ENCODE results near the gene CCNG2. TPM values are rescaled to one million over a fixed set of nuclear protein-coding genes. Genes with fewer than 3 reads are reported as not detected.
A peak's percentile ranks its signal among the peaks of the same experiment; 100 is the strongest.

CCNG2 gene
- total and polyA plus RNA-seq, 9 donors = 62.6 to 141 (median 112) TPM

DNA sequence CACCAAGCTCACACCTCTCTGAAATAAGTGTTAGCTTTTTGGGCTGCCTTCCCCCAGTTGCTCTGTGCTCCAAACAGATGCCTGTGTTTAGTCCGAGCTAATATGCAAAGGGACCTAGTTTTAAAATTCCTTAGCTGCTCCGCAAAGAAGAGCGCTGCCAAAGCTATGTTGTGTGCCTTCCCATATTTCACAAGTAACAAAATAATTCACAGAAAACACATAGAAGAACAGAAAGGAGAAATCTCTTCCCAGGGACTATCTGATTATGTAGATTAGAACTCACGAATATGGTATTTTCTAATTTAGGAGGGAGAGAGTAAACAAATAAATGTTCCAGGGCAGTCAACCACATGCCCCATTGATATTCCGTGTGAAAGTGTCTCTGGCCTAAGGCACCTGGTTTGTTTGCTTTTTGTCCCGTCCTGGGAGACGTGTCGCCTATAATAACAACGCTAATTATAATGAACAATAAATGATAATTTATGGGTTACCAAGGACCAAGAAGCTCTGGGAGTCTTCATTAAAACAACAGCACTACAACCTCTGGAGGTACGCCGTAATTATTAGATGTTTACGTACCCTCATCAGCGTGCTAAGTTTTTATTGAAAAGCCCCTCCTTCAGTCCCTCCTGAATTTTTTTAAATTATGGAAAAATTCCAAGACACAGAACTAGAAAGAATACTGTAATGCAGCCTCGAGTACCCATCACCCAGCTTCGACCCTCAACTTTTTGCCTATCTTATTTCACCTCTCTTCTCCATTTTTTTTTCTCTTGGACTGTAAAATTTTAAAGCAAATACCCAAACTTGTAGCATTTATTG is 1.2 kb upstream of the CCNG2 start:
- Histone ChIP-seq H3K27me3 (ENCODE audit: control insufficient read depth, insufficient read depth, low read length) (no peaks in the 10 kb centered on the region), H3K4me3 (ENCODE audit: low read length) (peak overlapping the region; percentile 76), H3K36me3 (ENCODE audit: control insufficient read depth, insufficient read depth, low read length) (peaks cover 2% of the 10 kb centered on the region), H3K4me1 (ENCODE audit: control insufficient read depth, insufficient read depth, low read length) (peaks cover 16% of the 10 kb centered on the region), H3K27ac (ENCODE audit: low read length) (peak overlapping the region; percentile 99), H3K9me3 (replicated peaks; ENCODE audit: control insufficient read depth, low read depth, low read length) (no peaks in the 10 kb centered on the region)
- WGBS (ENCODE audit: insufficient coverage) = 20% methylated on average over 1 of the region's 15 CpGs
- DNase-seq = peak; percentile 52

- DNase-seq = peak; percentile 100
Observed at GRCh38 chr4:77156533-77156911, 485 bp upstream of the CCNG2 start.

DNA sequence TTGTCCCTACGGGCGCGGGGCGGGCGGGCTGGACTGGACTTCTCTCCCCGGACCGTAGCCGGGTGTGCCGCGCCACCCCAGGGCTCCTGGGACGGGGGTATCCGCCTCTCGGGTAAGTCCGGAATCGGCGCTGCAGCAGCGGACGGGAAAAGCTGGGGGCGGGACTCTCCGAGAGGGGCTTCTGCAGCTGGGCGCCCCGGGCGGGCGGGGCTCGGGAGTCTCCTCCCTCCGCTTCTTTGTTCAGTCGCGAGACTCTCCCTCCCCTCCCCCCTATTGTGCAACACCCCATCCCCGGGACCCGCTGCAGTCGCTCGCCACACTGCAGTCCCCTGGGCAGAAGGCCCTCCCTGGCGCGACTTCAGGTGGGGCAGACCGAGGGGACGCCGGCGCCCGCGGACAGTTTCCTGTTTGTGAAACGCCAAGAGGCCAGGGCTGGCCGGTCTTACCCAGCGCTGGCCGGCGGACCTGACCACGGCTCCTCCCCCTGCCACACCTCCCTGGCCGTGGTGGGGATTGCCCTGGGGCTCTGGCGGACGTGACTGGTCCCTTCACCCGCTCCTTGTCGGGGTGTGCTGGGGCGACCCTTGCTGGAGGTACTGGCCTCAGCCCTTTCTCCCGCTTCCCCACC is 966 bp downstream of the CCNG2 start:
- Histone ChIP-seq H3K9me3 (replicated peaks; ENCODE audit: control insufficient read depth, low read depth, low read length) (no peaks in the 10 kb centered on the region), H3K27ac (ENCODE audit: low read length) (peak overlapping the region; percentile 99), H3K4me3 (ENCODE audit: low read length) (peak overlapping the region; percentile 76), H3K36me3 (ENCODE audit: control insufficient read depth, insufficient read depth, low read length) (peaks cover 19% of the 10 kb centered on the region), H3K4me1 (ENCODE audit: control insufficient read depth, insufficient read depth, low read length) (peaks cover 12% of the 10 kb centered on the region), H3K27me3 (ENCODE audit: control insufficient read depth, insufficient read depth, low read length) (no peaks in the 10 kb centered on the region)
- WGBS (ENCODE audit: insufficient coverage) = 0% methylated on average over 34 of the region's 53 CpGs
- DNase-seq = peak; percentile 97

More at GRCh38 chr4:77156533-77156911, 485 bp upstream of the CCNG2 start:
- Histone ChIP-seq H3K4me3 (ENCODE audit: low read length) (peak overlapping the region; percentile 76), H3K9me3 (replicated peaks; ENCODE audit: control insufficient read depth, low read depth, low read length) (no peaks in the 10 kb centered on the region), H3K27me3 (ENCODE audit: control insufficient read depth, insufficient read depth, low read length) (no peaks in the 10 kb centered on the region), H3K27ac (ENCODE audit: low read length) (peak overlapping the region; percentile 99), H3K4me1 (ENCODE audit: control insufficient read depth, insufficient read depth, low read length) (peaks cover 16% of the 10 kb centered on the region), H3K36me3 (ENCODE audit: control insufficient read depth, insufficient read depth, low read length) (peaks cover 6% of the 10 kb centered on the region)
- WGBS (ENCODE audit: insufficient coverage) = under 1% methylated on average over 17 of the region's 17 CpGs

DNA sequence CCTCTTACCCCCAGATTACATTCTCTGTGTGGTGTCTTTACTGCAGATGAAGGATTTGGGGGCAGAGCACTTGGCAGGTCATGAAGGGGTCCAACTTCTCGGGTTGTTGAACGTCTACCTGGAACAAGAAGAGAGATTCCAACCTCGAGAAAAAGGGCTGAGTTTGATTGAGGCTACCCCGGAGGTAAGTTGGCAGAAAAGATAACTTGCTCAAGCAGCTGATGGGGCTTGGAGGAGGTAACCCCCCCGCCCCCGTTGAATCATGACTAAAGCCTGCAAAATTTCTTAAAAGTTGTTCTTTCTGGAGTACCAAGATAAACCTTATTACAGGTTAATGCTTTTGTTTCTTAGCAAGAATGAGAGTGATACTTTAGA is 1.5 kb downstream of the CCNG2 start:
- WGBS (ENCODE audit: insufficient coverage) = 0% methylated on average over 2 of the region's 6 CpGs
- Histone ChIP-seq H3K36me3 (ENCODE audit: control insufficient read depth, insufficient read depth, low read length) (peaks cover 21% of the 10 kb centered on the region), H3K27me3 (ENCODE audit: control insufficient read depth, insufficient read depth, low read length) (no peaks in the 10 kb centered on the region), H3K4me1 (ENCODE audit: control insufficient read depth, insufficient read depth, low read length) (peaks cover 10% of the 10 kb centered on the region), H3K27ac (ENCODE audit: low read length) (peak overlapping the region; percentile 99), H3K4me3 (ENCODE audit: low read length) (peak overlapping the region; percentile 76), H3K9me3 (replicated peaks; ENCODE audit: control insufficient read depth, low read depth, low read length) (no peaks in the 10 kb centered on the region)
- DNase-seq = no peak

DNA sequence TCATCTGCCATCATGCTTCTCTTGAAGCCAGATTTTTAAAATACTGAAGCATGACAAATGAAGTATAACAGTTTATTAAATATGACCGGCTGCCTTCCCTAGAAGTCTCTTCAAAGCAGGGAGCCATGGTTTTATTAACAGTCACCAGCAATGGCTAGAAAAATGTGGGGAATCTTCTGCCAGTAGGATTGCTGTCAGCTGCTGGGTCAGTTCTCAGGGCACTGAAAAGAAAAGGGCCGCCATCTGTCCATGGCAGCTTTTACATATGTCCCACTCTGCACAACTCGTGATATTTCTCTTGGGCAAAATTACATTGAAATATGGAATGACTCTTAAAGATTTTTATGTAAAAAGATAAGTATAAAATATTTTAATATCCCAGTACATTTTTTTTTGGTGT is 2.8 kb downstream of the CCNG2 start:
- WGBS (ENCODE audit: insufficient coverage) = no CpG with 5 or more reads among the region's 3 CpGs
- peak; percentile 66 for DNase-seq

DNA sequence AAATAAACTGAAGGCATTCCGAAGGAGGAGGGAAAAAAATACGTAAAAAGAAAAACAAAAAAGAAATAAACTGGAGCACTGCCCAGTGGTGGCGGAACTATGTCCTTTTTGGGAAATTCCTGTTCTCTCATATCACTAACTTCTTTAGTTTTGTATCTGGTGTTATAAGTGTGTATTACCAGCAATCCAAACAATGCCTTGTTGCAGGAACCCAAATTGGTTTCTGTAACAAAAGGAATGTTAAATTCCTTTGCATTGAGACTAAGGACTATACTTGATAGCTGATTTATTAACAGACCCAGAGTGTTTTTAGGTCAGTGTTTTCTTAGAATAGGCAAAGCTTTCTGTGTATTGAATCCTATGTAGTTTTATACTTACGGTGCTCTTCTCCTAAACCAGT is 6.6 kb downstream of the CCNG2 start:
- WGBS (ENCODE audit: insufficient coverage) = no CpG with 5 or more reads among the region's 4 CpGs
- DNase-seq = no peak
- no peak overlapping the region for H3K4me3 ChIP-seq (ENCODE audit: low read length)
- no peaks in the 10 kb centered on the region for H3K27me3 ChIP-seq (ENCODE audit: control insufficient read depth, insufficient read depth, low read length)
- no peaks in the 10 kb centered on the region for H3K9me3 ChIP-seq (replicated peaks; ENCODE audit: control insufficient read depth, low read depth, low read length)
- no peak overlapping the region for H3K27ac ChIP-seq (ENCODE audit: low read length)
- peaks cover 55% of the 10 kb centered on the region for H3K36me3 ChIP-seq (ENCODE audit: control insufficient read depth, insufficient read depth, low read length)
- H3K4me1 ChIP-seq (ENCODE audit: control insufficient read depth, insufficient read depth, low read length) = peaks cover 2% of the 10 kb centered on the region

More for the DNA sequence above, 2.8 kb downstream of the CCNG2 start:
- H3K9me3 ChIP-seq (replicated peaks; ENCODE audit: control insufficient read depth, low read depth, low read length) = no peaks in the 10 kb centered on the region
- H3K4me3 ChIP-seq (ENCODE audit: low read length) = peak overlapping the region; percentile 76
- peaks cover 34% of the 10 kb centered on the region for H3K36me3 ChIP-seq (ENCODE audit: control insufficient read depth, insufficient read depth, low read length)
- H3K27me3 ChIP-seq (ENCODE audit: control insufficient read depth, insufficient read depth, low read length) = no peaks in the 10 kb centered on the region
- peaks cover 10% of the 10 kb centered on the region for H3K4me1 ChIP-seq (ENCODE audit: control insufficient read depth, insufficient read depth, low read length)
- peak overlapping the region; percentile 99 for H3K27ac ChIP-seq (ENCODE audit: low read length)

DNA sequence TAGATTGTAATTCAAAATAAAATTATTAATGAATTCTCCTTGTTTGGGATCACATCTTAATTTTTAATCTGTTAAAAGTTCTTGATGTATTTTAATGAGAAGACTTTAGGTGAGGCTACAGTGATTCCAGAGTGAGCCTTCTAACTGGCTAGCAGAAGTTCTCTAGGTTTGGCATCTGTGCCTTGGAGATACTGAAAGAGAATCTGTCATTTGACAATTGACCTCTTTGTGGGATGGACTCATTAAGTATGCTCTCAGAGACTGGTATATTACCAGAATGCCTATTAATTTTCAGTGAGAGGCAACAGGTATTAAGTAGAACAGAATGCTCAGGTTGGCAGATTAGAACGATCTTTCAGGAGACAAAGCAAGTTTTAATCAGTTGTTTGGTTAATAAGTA is 10.2 kb downstream of the CCNG2 start:
- H3K4me1 ChIP-seq (ENCODE audit: control insufficient read depth, insufficient read depth, low read length) = peaks cover 4% of the 10 kb centered on the region
- no peaks in the 10 kb centered on the region for H3K27me3 ChIP-seq (ENCODE audit: control insufficient read depth, insufficient read depth, low read length)
- H3K27ac ChIP-seq (ENCODE audit: low read length) = no peak overlapping the region
- DNase-seq = no peak
- H3K9me3 ChIP-seq (replicated peaks; ENCODE audit: control insufficient read depth, low read depth, low read length) = no peaks in the 10 kb centered on the region
- WGBS (ENCODE audit: insufficient coverage) = 100% methylated on average over 1 of the region's 1 CpG
- H3K4me3 ChIP-seq (ENCODE audit: low read length) = no peak overlapping the region
- H3K36me3 ChIP-seq (ENCODE audit: control insufficient read depth, insufficient read depth, low read length) = peaks cover 66% of the 10 kb centered on the region

GRCh38 chr4:77167866-77168265 is 10.9 kb downstream of the CCNG2 start:
- peaks cover 60% of the 10 kb centered on the region for H3K36me3 ChIP-seq (ENCODE audit: control insufficient read depth, insufficient read depth, low read length)
- H3K9me3 ChIP-seq (replicated peaks; ENCODE audit: control insufficient read depth, low read depth, low read length) = no peaks in the 10 kb centered on the region
- DNase-seq = no peak
- 22% methylated on average over 1 of the region's 3 CpGs for WGBS (ENCODE audit: insufficient coverage)
- H3K27ac ChIP-seq (ENCODE audit: low read length) = no peak overlapping the region
- no peaks in the 10 kb centered on the region for H3K27me3 ChIP-seq (ENCODE audit: control insufficient read depth, insufficient read depth, low read length)
- no peak overlapping the region for H3K4me3 ChIP-seq (ENCODE audit: low read length)
- H3K4me1 ChIP-seq (ENCODE audit: control insufficient read depth, insufficient read depth, low read length) = peaks cover 4% of the 10 kb centered on the region

GRCh38 chr4:77169481-77169880 is 12.5 kb downstream of the CCNG2 start:
- H3K36me3 ChIP-seq (ENCODE audit: control insufficient read depth, insufficient read depth, low read length) = peaks cover 47% of the 10 kb centered on the region

GRCh38 chr4:77170926-77171325 is 13.9 kb downstream of the CCNG2 start:
- peaks cover 15% of the 10 kb centered on the region for H3K4me1 ChIP-seq (ENCODE audit: control insufficient read depth, insufficient read depth, low read length)
- H3K36me3 ChIP-seq (ENCODE audit: control insufficient read depth, insufficient read depth, low read length) = peaks cover 36% of the 10 kb centered on the region
- H3K4me3 ChIP-seq (ENCODE audit: low read length) = no peak overlapping the region
- H3K27me3 ChIP-seq (ENCODE audit: control insufficient read depth, insufficient read depth, low read length) = no peaks in the 10 kb centered on the region
- WGBS (ENCODE audit: insufficient coverage) = 91% methylated on average over 1 of the region's 4 CpGs
- H3K27ac ChIP-seq (ENCODE audit: low read length) = no peak overlapping the region
- DNase-seq = no peak
- H3K9me3 ChIP-seq (replicated peaks; ENCODE audit: control insufficient read depth, low read depth, low read length) = no peaks in the 10 kb centered on the region

More at GRCh38 chr4:77169481-77169880, 12.5 kb downstream of the CCNG2 start:
- no CpG with 5 or more reads among the region's 3 CpGs for WGBS (ENCODE audit: insufficient coverage)
- Histone ChIP-seq H3K4me1 (ENCODE audit: control insufficient read depth, insufficient read depth, low read length) (peaks cover 10% of the 10 kb centered on the region), H3K27me3 (ENCODE audit: control insufficient read depth, insufficient read depth, low read length) (no peaks in the 10 kb centered on the region), H3K4me3 (ENCODE audit: low read length) (no peak overlapping the region), H3K9me3 (replicated peaks; ENCODE audit: control insufficient read depth, low read depth, low read length) (no peaks in the 10 kb centered on the region), H3K27ac (ENCODE audit: low read length) (no peak overlapping the region)
- DNase-seq = peak; percentile 58

All from muscle of leg (tissue), 11 donors.